ACC112 (cell line): ENCODE data around the gene WASF1.

ENCODE experiments used
- H2AFZ ChIP-seq: fragments of 200-600 bp; sonication (generic); one replicate; pipeline ENCODE4 v1.6.0; 2017; ENCODE audit warnings: antibody characterized with exemption, low read length; ENCODE audit not compliant: unreplicated experiment
- H3K27ac ChIP-seq: fragments of 200-600 bp; sonication (generic); 2 replicates; pipeline ENCODE4 v1.5.1; 2014; ENCODE audit warnings: low read depth, mild to moderate bottlenecking, antibody characterized with exemption, low read length, moderate library complexity
- H3K27me3 ChIP-seq: fragments of 200-600 bp; sonication (generic); 2 replicates; pipeline ENCODE4 v1.6.1; 2014; ENCODE audit warnings: mild to moderate bottlenecking, antibody characterized with exemption, low read length, moderate library complexity, mixed read lengths; ENCODE audit not compliant: insufficient read depth
- H3K36me3 ChIP-seq: fragments of 200-600 bp; sonication (generic); 2 replicates; pipeline ENCODE4 v1.6.1; 2016; ENCODE audit warnings: mild to moderate bottlenecking, antibody characterized with exemption, low read length, moderate library complexity, mixed read lengths; ENCODE audit not compliant: insufficient read depth
- H3K4me1 ChIP-seq: fragments of 200-600 bp; sonication (generic); one replicate; pipeline ENCODE4 v1.6.1; 2016; ENCODE audit warnings: low read length, mixed read lengths; ENCODE audit not compliant: insufficient read depth, unreplicated experiment, control insufficient read depth
- H3K4me3 ChIP-seq: fragments of 200-600 bp; sonication (generic); 2 replicates; pipeline ENCODE4 v1.5.1; 2014; ENCODE audit warnings: mild to moderate bottlenecking, low read depth, low read length
- H3K79me2 ChIP-seq: fragments of 200-600 bp; sonication (generic); one replicate; pipeline ENCODE4 v1.6.0; 2016; ENCODE audit warnings: low read length; ENCODE audit not compliant: control insufficient read depth, unreplicated experiment, insufficient read depth

The WASF1 gene

DNA sequence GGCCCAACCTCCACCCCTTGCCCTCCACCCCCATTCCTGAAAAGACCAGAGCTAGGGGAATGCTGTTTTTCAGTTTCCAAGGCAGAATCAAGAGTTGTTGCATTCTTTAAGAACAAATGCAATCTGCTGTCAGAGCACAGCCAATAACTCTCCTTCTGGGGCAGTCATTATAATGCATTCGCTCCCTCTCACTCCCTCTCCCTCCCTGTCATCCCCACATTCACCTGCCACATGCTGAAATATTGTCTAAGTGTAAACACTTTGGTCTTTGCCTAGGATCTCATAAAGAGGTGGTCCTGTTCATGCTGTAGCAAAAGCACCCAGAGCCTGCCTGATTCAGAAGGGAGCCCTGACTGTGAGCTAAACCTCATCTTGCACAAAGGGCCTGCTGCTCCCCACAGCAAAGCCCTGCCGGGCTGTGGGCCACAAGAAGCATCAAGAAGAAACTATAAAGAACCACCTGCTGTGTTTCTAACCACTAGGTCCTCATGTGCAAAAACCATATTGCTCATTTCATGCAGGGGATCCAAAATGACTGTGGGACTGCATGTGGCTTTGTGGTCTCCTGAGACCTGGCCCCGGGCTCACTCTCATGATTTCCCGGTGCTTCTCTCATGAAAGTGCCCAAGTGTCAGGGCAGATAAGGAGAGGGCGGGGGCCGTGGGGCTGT is 115.7 kb downstream of the WASF1 start:
- H3K27me3 ChIP-seq, result peaks cover 96% of the 10 kb centered on the region
- no peak overlapping the region for H3K4me3 ChIP-seq
- no peak overlapping the region for H3K27ac ChIP-seq
- no peaks in the 10 kb centered on the region for H3K79me2 ChIP-seq
- H3K36me3 ChIP-seq, result no peaks in the 10 kb centered on the region
- H2AFZ ChIP-seq, result no peak overlapping the region
- no peaks in the 10 kb centered on the region for H3K4me1 ChIP-seq

DNA sequence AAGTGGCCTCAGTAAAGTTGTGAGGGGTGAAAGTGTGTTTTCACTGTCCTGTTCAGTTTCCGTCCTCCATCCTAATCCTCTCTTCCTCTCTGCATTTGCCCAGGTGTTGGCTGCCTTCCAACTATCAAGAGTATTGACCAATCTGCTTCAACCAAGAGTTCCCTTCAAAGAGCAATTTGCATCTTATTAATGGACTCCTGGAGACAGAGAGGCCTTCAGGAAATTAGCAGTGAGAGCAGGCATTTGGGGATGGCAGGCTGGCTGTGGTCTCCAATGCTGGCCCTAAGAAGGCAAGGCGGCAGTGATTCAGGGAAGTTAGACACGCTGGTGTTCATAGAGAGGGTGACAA is 124.1 kb downstream of the WASF1 start:
- Histone ChIP-seq H3K27me3 (peaks cover 76% of the 10 kb centered on the region), H3K4me3 (no peak overlapping the region), H3K4me1 (no peaks in the 10 kb centered on the region), H3K36me3 (no peaks in the 10 kb centered on the region), H3K79me2 (no peaks in the 10 kb centered on the region), H3K27ac (no peak overlapping the region), H2AFZ (no peak overlapping the region)

DNA sequence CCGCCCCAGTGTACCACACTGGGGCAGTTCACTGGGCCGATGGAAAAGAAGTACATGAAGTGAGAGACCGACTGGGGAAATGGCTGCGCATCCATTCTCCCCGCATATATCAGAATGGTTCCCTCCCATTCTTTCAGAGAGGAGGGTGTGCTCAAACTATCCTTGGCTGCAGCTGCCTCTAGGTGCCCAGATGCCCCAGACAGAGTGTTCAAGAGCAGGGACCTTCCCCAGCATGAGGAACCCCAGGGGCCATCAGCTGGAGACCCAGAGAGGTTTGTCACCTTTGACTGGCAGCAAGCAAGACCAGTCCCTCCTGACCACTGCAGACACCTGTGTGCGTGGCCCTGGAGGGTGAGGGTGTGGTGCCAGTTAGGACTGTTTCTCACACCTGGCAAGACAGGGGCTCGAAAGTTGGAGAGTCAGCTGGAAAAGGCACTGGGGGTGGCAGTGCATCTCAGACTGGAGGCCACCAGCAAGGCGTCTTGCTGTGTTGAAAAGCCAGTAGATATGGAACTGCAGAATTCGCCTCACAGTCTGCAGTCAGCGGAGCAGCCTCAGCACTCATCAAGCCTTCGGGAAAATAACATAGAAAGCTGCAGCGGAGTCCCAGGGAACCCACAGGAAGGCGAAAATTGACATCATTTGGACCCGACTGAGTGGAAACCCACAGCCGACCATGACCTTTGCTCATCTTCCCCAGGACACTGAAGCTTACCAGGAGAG is 124.6 kb downstream of the WASF1 start:
- Histone ChIP-seq H3K27ac (no peak overlapping the region), H3K79me2 (no peaks in the 10 kb centered on the region), H3K36me3 (no peaks in the 10 kb centered on the region), H3K4me1 (no peaks in the 10 kb centered on the region), H2AFZ (no peak overlapping the region), H3K4me3 (no peak overlapping the region), H3K27me3 (peaks cover 76% of the 10 kb centered on the region)

DNA sequence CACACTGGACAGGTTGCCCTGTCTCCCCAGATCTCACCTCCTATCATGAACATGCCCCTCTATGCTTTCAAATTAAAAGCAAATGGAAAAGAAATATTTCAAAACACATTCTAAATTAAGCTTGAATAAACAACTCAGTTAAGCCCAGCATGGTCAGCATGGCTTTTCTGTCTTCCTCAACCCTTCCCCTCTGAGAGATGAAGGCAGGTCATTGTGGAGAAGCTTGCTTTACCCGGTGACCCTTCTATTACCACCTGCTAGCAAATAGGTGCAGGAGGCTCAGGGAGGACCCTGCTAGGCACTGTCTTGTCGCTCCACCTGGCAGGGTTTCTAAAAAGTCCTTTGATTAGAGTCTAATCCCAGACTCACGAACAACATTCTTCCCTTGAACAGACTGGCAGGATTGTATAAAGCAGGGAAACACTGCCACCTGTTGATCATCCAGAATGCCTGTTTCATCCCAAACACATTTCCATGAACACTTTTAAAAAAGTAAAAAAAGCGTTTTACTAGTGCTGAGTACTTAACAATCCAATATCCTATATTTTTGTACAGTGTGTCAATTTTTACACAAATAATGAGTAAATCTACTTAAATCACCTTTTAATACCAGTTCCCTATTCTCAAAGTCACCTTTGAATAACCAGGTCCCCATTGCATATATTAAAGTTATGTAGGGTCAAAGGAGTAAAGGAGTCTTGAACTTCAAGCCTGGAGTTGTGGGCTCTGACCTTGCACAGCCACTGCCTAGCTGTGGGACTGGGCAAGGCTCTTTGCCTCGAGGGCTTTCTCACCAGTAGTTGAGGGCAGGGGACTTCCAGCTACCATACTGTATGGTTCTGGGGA is 125.9 kb downstream of the WASF1 start:
- Histone ChIP-seq H3K27me3 (peaks cover 76% of the 10 kb centered on the region), H3K4me3 (no peak overlapping the region), H3K4me1 (no peaks in the 10 kb centered on the region), H3K79me2 (no peaks in the 10 kb centered on the region), H3K36me3 (no peaks in the 10 kb centered on the region), H3K27ac (no peak overlapping the region), H2AFZ (no peak overlapping the region)

DNA sequence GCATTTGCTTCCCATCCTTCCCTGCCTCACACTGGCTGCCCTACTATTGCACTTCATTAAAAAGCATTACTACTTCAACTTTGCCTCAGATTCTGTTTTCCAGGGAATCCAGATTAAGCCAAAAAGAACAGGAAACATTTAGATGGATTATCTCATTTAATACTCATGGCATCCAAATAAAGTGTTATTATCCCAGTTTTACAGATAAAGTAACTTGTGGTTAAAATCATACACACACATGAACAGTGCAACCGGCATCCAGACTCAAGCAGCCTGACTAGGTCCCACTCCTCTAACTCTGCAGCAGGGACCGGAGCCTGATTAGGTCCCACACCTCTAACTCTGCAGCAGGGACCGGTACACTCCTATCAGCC is 129.0 kb downstream of the WASF1 start:
- Histone ChIP-seq H2AFZ (no peak overlapping the region), H3K4me1 (no peaks in the 10 kb centered on the region), H3K27ac (no peak overlapping the region), H3K36me3 (no peaks in the 10 kb centered on the region), H3K27me3 (peaks cover 60% of the 10 kb centered on the region), H3K79me2 (no peaks in the 10 kb centered on the region), H3K4me3 (no peak overlapping the region)
